C4-2B (cell line): ENCODE results near the gene HEATR3.

Experiments used
- H3K27ac ChIP-seq: fragments of 450-650 bp; 2 replicates; pipeline ENCODE4 v1.5.1; 2017
- CTCF ChIP-seq: fragments of 450-650 bp; conservative IDR thresholded peaks from 2 replicates; pipeline ENCODE4 v1.5.1; 2017; ENCODE audit warnings: mild to moderate bottlenecking
- ZFX ChIP-seq: fragments of 450-650 bp; IDR thresholded peaks from 2 replicates; pipeline ENCODE4 v1.6.1; 2017

The HEATR3 gene

GRCh38 chr16:50068550-50068949, 2.8 kb downstream of the HEATR3 start:
- TF ChIP-seq ZFX (no peak), CTCF (no peak)
- no peak overlapping the region for H3K27ac ChIP-seq

GRCh38 chr16:50069060-50069459, 3.3 kb downstream of the HEATR3 start:
- H3K27ac ChIP-seq: no peak overlapping the region
- TF ChIP-seq CTCF (no peak), ZFX (no peak)

GRCh38 chr16:50071075-50071671, 5.4 kb downstream of the HEATR3 start:
- no peak for TF ChIP-seq ZFX
- TF ChIP-seq CTCF: no peak

GRCh38 chr16:50072730-50073129, 7.0 kb downstream of the HEATR3 start:
- no peak for TF ChIP-seq ZFX
- no peak for TF ChIP-seq CTCF
- no peak overlapping the region for H3K27ac ChIP-seq

More at GRCh38 chr16:50071075-50071671, 5.4 kb downstream of the HEATR3 start:
- no peak overlapping the region for H3K27ac ChIP-seq

- no peak overlapping the region for H3K27ac ChIP-seq
- no peak for TF ChIP-seq CTCF
- TF ChIP-seq ZFX: no peak
These were observed 13.8 kb downstream of the HEATR3 start for GRCh38 chr16:50079397-50080140.

GRCh38 chr16:50081428-50082018, 15.8 kb downstream of the HEATR3 start:
- no peak for TF ChIP-seq CTCF
- no peak for TF ChIP-seq ZFX
- H3K27ac ChIP-seq: no peak overlapping the region

- H3K27ac ChIP-seq: no peak overlapping the region
- TF ChIP-seq CTCF (no peak), ZFX (no peak)
These were observed 18.2 kb downstream of the HEATR3 start for GRCh38 chr16:50083996-50084395.
